Measurements from ENCODE around the gene FGF1.

The FGF1 gene

GRCh38 chr5:142684508-142685041 lies 1.3 kb downstream of the FGF1 start:
- Histone ChIP-seq H3K4me2 (no peak overlapping the region), H3K4me3 (no peak overlapping the region), H3K27ac (no peak overlapping the region), H3K36me3 (no peaks in the 10 kb centered on the region), H4K20me1 (no peaks in the 10 kb centered on the region), H3K9me3 (peaks cover 5% of the 10 kb centered on the region; the same call in 1 of the 2 replicates), H3K9ac (no peak overlapping the region), H3K4me1 (peaks cover 10% of the 10 kb centered on the region), H3K27me3 (no peaks in the 10 kb centered on the region)
- TF ChIP-seq Cebpa-rat (IDR thresholded peaks at IDR 0.05) = no peak

DNA sequence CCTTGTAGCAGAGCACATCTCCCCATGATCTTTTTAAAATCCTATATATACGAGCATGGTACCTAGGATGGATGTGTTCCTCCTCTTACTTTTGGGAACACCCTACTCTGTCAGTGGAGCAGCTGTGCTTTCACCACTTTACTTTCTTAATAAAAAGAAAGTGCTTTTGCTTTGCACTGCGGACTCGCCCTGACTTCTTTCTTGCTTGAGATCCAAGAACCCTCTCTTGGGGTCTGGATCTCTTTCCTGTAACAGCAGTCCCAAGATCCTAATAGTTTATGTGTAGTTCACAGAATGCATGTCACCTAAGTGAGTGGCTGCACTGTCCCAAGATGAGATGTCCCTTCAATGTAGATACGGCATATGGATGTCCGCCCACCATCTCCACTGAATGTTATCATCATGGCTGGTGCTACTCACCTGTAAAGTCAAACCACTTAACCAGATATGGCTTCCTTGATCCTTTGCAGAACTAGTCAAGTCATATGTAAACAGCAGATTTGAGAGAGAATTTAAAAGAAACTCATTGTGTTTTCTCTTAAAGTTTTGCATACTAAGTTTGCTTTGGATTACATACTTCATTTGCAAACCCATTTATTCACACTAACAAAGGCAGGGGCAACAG lies 1.9 kb downstream of the FGF1 start:
- no peak overlapping the region for H3K27ac ChIP-seq

DNA sequence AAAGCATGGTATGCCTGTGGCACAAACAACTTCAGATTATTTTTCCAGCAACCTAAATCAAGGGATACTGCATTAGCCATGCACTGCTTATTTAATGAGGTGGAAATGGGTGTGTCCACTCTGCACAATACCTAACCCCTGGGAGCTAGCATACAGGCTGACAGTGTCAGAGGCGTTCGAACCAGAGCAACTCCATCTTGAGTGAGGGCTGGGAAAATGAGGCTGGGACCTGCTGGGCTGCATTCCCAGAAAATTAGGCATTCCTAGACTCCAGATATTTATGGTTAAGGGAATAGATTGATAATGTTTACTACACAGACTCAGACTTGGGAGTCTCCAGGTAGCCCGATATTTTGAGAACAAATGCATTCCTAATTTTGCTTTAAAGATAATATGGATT lies 2.8 kb downstream of the FGF1 start:
- no peaks in the 10 kb centered on the region for H3K36me3 ChIP-seq
- H4K20me1 ChIP-seq = no peaks in the 10 kb centered on the region
- H3K4me2 ChIP-seq = no peak overlapping the region
- no peaks in the 10 kb centered on the region for H3K27me3 ChIP-seq
- no peak overlapping the region for H3K4me3 ChIP-seq
- no peak overlapping the region for H3K9ac ChIP-seq
- no peak for TF ChIP-seq Cebpa-rat (IDR thresholded peaks at IDR 0.05)
- peaks cover 6% of the 10 kb centered on the region; the same call in 1 of the 2 replicates for H3K9me3 ChIP-seq
- peaks cover 10% of the 10 kb centered on the region for H3K4me1 ChIP-seq
- H3K27ac ChIP-seq = no peak overlapping the region

More for the DNA sequence above, 1.9 kb downstream of the FGF1 start:
- no peaks in the 10 kb centered on the region for H4K20me1 ChIP-seq
- no peaks in the 10 kb centered on the region for H3K36me3 ChIP-seq
- no peak overlapping the region for H3K9ac ChIP-seq
- no peaks in the 10 kb centered on the region for H3K27me3 ChIP-seq
- H3K4me3 ChIP-seq = no peak overlapping the region
- no peak overlapping the region for H3K4me2 ChIP-seq
- peaks cover 10% of the 10 kb centered on the region for H3K4me1 ChIP-seq
- no peak for TF ChIP-seq Cebpa-rat (IDR thresholded peaks at IDR 0.05)
- H3K9me3 ChIP-seq = peaks cover 6% of the 10 kb centered on the region; the same call in 1 of the 2 replicates

DNA sequence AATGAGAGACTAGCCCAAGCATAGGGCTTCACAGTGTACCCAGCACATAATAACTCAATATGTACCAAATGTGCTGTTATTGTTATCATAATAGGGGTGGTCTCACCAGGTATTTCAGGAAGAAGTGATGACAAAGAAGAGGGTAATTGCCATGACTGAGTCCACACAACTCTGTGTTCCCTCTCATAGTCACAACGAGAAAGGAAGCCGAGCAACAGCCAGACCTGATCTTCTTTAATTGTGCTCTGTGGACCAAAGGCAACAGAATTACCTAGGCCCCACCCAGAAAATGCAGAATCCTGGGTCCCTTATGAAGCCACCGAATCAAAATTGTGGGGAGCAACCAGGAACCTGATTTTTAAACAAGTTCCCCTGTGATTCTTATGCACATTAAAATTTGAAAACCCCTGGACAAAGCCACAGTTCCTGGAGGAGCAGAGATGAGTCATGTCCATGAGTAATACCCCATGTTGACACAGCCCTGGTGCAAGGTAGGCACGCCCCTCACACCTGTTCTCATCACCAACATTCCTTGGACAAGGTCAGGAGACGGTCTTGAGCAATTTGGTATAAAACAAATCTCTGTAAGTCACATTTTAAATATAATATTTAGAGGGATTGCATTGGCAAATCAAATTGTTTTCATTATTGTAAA lies 5.2 kb downstream of the FGF1 start:
- Histone ChIP-seq H4K20me1 (no peaks in the 10 kb centered on the region), H3K4me2 (no peak overlapping the region), H3K9me3 (peaks cover 6% of the 10 kb centered on the region; the same call in 1 of the 2 replicates), H3K27ac (no peak overlapping the region), H3K4me1 (peaks cover 5% of the 10 kb centered on the region), H3K4me3 (no peak overlapping the region), H3K9ac (no peak overlapping the region), H3K36me3 (no peaks in the 10 kb centered on the region), H3K27me3 (no peaks in the 10 kb centered on the region)
- TF ChIP-seq Cebpa-rat (IDR thresholded peaks at IDR 0.05) = no peak

- Histone ChIP-seq H3K36me3 (no peaks in the 10 kb centered on the region), H3K27ac (no peak overlapping the region), H3K9ac (no peak overlapping the region), H3K4me1 (no peaks in the 10 kb centered on the region), H4K20me1 (no peaks in the 10 kb centered on the region), H3K4me3 (no peak overlapping the region), H3K4me2 (no peak overlapping the region), H3K9me3 (peaks cover 6% of the 10 kb centered on the region; the same call in 1 of the 2 replicates), H3K27me3 (no peaks in the 10 kb centered on the region)
- TF ChIP-seq Cebpa-rat (IDR thresholded peaks at IDR 0.05) = no peak
Measured at GRCh38 chr5:142679744-142680143, 6.1 kb downstream of the FGF1 start.

- peaks cover 6% of the 10 kb centered on the region; the same call in 1 of the 2 replicates for H3K9me3 ChIP-seq
- H3K36me3 ChIP-seq = no peaks in the 10 kb centered on the region
- H3K4me1 ChIP-seq = no peaks in the 10 kb centered on the region
- H3K9ac ChIP-seq = no peak overlapping the region
- H3K27me3 ChIP-seq = no peaks in the 10 kb centered on the region
- no peak for TF ChIP-seq Cebpa-rat (IDR thresholded peaks at IDR 0.05)
- no peaks in the 10 kb centered on the region for H4K20me1 ChIP-seq
- H3K4me2 ChIP-seq = no peak overlapping the region
- no peak overlapping the region for H3K27ac ChIP-seq
- H3K4me3 ChIP-seq = no peak overlapping the region
Measured at GRCh38 chr5:142678529-142678928, 7.4 kb downstream of the FGF1 start.

GRCh38 chr5:142677198-142677597 lies 8.7 kb downstream of the FGF1 start:
- TF ChIP-seq Cebpa-rat (IDR thresholded peaks at IDR 0.05) = no peak
- no peak overlapping the region for H3K4me2 ChIP-seq
- H3K27ac ChIP-seq = no peak overlapping the region
- H3K36me3 ChIP-seq = no peaks in the 10 kb centered on the region
- peaks cover 6% of the 10 kb centered on the region; the same call in 1 of the 2 replicates for H3K9me3 ChIP-seq
- no peaks in the 10 kb centered on the region for H3K4me1 ChIP-seq
- no peak overlapping the region for H3K4me3 ChIP-seq
- no peaks in the 10 kb centered on the region for H3K27me3 ChIP-seq
- H4K20me1 ChIP-seq = no peaks in the 10 kb centered on the region
- no peak overlapping the region for H3K9ac ChIP-seq

DNA sequence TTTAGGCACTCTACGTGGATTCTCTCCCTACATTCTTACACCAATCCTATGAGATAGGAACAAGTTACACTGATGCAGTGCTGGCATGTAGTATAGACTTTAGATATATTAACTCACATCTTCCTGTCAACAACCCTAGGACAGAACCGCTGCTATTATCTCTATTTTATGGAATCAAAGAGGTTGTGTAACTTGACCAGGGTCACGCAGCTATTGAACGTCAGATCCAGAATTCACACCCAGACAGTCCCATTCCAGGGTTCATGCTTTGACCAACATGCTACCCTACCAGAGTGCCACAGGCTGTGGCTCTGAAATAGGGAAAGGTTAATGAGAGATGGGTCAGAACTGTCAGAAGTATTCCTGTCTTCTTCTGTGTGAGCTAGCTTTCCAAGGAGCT lies 9.6 kb downstream of the FGF1 start:
- no peaks in the 10 kb centered on the region for H3K36me3 ChIP-seq
- no peaks in the 10 kb centered on the region for H3K27me3 ChIP-seq
- H3K9me3 ChIP-seq = peaks cover 6% of the 10 kb centered on the region; the same call in 1 of the 2 replicates
- no peak overlapping the region for H3K27ac ChIP-seq
- H3K4me1 ChIP-seq = no peaks in the 10 kb centered on the region
- no peak overlapping the region for H3K4me3 ChIP-seq
- no peak for TF ChIP-seq Cebpa-rat (IDR thresholded peaks at IDR 0.05)
- H4K20me1 ChIP-seq = no peaks in the 10 kb centered on the region
- no peak overlapping the region for H3K4me2 ChIP-seq
- H3K9ac ChIP-seq = no peak overlapping the region

DNA sequence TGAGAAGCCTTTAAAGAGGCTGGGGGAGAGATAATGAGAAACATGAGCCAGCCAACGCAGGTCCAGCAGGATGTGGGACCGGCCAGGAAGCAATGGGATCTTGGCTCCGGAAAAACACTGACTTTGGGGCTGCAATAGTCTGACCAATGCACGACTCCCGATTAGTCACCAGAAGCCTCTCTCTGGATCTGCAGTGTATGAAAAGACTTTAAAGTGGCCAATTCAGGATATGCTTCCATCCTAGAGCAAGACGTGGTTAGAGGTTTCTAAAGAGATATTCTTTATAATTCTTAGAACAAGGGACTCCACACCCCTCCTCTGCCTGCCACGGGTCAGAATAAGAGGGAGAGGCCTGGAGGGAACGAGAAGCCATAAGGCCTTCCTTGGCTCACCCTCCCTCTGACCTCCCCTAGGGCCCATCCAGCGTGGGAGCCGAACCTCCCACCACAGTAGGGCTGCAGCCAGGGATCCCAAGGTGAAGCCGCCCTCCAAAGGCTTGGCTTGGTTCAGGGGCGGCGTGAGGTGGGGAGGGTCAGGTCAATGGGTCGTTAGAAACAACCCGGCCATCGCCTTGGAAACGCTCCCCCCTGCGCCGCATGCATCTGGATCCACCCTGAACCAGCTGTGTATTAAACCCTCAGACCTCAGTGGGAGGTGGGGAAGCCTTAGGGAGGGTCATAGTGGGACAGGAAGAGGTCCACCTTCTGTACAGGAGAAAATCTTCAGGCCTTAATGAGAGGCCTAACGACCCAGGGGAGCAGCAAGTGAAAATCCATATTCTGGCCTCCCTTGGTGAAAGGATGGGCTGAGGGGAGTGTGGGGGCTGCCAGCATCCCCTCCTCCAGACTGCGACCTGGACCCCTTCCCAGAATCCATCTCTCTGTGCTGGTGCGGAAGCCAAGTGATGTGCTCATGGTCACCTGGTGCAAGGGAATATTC lies 11.1 kb downstream of the FGF1 start:
- Histone ChIP-seq H3K4me2 (no peak overlapping the region), H3K9ac (no peak overlapping the region), H3K9me3 (peaks cover 3% of the 10 kb centered on the region; the same call in 1 of the 2 replicates), H3K27me3 (no peaks in the 10 kb centered on the region), H3K36me3 (no peaks in the 10 kb centered on the region), H3K27ac (no peak overlapping the region), H3K4me1 (no peaks in the 10 kb centered on the region), H4K20me1 (no peaks in the 10 kb centered on the region), H3K4me3 (no peak overlapping the region)
- TF ChIP-seq Cebpa-rat (IDR thresholded peaks at IDR 0.05) = no peak
